ENCODE data around the gene ADAM17.
"Not testable (repeated sequence)": the region's sequence is repeated elsewhere in the genome, so short reads cannot be mapped to it uniquely, and the experiment has no call there.

Gene ADAM17

DNA sequence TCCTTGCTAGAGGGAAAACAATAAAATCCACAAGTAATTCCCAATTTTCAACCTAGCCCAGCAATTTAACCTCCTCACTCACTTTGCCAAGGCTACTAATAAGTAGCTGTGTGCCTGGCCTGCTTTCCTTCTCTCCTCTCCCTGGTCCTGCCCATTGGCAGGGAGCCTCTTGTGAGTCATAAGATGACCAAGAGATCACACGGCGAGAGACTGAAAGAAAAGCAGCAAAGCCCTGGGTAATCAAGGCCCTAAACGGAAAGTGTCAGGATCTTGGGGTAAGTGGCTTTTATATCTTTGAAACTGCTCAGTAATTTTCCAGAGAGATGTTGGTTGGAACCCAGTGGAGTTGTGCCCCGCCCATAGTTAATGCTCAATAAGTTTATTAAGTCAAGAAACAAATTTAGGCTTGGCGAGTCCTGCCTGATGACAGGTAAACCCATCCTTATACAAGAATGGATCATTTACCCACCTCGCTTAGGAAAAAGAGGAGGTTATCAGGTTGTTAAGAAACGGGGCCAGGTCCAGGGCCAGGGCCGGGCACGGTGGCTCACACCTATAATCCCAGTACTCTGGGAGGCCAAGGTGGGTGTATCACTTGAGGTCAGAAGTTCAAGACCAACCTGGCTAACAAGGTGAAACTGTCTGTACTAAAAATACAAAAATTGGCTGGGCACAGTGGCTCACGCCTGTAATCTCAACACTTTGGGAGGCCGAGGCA lies 10.0 kb upstream of the ADAM17 start:
- DNase-seq, result no peak

DNA sequence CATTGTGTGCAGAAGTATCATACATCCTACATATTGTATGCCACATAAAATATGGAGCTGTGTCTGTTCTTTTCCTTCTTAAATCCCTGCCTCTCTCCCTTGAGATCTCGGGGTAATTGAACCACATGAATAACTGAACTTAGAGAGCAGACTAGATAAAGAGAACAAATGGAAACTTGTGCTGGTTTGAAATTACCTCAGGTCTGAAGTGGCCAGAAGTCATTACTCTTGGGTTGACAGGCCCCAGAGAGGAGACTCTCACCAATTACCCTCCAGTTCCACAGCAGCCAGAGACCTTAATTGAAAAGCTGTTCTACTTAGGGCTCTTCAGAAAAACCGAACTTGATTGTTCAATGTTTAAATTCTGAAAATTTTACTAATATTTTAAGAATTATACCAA lies 5.0 kb upstream of the ADAM17 start:
- DNase-seq, result no peak

DNA sequence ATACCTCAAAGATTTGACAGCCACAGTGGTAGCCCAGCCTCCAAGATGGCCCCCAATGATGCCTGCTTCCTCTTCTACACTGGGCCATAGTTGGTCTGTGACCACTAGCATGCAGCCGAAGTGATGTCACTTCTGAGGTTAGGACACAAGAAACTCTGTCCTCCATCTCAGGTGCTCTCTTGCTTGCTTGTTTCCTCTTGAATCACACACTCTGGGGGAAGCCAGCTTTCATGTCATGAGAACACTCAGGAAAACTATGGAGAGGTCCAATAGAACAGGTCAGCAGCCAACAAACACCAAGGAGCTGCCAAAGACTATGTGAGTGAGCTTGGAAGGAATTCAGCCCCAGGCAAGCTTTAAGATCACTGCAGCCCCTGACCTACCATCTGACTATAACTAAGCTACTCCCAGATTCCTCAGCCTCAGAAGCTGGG lies 3.3 kb upstream of the ADAM17 start:
- no peak for DNase-seq

DNA sequence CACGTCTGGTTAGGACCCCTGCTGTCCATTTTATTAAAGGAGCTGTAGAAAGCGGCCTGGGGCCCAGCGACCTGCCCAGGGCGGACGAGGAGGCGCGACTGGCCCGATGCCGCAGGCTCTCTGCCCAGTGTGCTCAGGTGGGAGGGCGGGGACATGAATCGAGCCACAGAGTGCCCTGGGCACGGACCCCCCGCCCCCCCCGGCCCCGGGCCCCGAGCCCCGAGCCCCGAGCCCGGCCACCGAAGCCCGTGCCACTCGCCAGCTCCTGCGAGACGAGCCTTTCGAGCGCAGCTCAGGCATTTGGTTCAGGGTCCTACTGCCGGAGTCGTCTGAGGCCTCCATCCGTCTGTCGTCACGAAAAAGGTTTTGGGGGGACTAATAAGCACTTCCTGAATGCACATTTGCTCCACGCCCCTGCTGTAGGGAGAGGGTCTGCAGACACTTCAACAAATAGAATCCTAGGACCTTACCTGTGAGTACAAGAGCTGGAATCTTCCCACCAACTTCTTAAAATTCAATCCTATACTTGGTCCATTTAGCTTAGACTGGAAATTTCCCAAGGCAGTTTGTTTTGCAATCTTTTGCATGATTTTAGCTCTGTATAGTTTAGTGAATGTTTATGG lies 602 bp upstream of the ADAM17 start:
- DNase-seq, result peak; percentile 66

DNA sequence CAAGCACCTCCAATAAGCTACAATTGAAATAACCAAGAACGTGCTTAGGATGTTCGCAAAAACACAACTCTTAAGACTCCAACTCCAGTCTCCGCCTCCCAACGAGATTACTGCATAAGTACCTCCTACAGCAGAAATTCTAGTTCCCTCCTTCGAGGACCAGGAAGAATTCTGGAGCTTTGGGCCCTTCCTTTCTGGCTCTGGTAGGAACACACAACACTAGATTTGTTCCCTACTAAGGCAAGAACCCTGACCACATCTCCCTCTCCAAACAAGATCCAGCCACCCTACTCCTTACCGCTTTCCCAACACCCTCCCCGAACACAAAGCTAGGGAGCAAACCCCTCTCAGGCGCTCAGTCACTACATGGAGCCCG lies 721 bp downstream of the ADAM17 start:
- DNase-seq, result no peak

DNA sequence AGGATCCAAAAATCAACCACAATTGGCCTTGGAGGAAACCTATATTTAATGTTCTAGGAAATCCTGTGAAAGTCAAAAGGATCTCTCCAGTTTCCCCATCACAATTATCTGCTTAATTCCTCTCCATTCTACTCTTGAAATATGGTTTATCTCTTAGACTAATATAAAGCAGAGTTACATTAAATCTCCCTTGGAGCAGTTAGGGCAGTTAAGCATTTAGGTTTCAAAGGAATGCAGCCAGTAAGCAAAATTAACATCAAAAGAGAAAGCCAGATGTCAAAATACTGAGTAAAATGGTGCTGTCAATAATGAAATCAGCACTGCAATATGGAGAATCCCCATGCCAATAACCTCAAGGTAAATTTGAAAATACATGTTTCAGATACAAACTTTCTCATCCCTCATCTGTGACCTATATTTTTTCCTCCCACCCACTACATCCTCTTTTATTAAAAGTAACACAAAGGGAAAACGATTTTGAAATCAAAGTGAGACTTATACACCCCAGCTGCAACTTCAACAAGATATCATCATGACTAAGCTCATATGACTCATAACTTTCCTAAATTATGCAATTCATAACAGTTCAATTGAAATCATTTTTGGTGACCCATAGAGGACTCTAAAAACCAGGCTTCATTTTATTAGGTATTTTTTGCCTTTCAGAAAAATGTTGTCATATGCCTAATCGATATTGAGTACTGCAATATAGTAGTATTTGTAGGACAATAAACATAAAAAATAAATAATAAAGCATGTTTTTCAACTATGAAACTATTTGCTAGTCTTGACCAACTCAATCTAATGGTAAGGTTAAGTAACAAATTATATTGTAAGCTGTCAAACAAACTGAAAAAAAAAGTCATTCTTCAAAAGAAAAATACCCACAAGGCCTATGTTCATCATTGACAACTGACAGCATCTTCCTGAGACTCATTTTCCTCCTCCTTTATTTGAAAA lies 3.1 kb downstream of the ADAM17 start:
- no peak for DNase-seq

DNA sequence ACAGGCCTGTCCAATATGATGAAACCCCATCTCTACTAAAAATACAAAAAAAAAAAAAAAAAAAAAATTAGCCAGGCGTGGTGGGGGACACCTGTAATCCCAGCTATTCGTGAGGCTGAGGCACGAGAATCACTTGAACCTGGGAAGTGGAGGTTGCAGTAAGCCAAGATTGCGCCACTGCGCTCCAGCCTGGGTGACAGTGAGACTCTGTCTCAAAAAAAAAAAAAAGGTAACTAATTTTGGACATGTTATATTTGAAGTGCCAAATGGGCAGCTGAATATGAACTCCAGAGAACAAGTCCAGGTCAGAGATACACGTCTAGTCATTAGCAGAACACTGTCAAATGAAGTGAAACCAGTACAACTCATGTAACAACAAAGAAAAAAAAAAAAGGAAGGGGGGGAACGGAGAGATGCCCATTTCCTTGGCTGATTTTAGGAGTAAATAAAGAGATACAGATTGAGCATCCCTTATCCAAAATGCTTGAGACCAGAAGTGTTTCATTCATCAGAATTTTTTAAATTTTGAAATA lies 4.7 kb downstream of the ADAM17 start:
- DNase-seq, result not testable (repeated sequence)

DNA sequence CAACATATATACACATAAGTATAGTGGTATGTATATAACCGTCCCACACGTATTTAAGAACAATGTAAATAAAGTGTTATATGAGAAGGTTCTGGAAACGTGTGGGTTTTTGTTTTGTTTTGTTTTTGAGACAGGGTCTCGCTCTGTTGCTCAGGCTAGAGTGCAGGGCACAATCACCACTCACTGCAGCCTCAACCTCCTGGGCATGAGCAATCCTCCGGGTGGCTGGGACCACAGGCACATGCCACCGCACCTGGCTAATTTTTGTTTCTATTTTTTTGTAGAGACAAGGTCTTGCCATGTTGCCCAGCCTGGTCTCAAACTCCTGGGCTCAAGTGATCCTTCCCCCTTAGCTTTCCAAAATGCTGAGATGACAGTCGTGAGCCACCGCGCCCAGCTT lies 6.2 kb downstream of the ADAM17 start:
- no peak for DNase-seq

DNA sequence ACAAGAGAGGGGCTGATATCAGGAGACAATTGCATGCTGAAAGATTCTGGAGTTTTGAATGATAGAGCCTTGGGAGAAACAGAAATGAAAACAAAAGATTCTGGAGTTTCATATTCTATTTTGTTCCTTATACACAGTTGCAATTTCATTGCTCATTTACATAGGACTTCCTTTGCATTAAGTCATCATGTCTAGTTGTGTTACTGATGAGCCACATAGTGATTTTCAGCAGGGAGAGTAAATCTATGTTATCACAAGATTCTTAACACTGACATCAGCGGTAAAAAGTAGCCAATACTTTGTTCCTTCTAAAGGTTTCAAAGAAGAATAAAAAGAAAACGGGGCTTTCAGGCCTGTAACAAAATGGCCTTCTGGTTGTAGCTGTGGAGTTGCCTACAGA lies 7.1 kb downstream of the ADAM17 start:
- DNase-seq, result no peak

DNA sequence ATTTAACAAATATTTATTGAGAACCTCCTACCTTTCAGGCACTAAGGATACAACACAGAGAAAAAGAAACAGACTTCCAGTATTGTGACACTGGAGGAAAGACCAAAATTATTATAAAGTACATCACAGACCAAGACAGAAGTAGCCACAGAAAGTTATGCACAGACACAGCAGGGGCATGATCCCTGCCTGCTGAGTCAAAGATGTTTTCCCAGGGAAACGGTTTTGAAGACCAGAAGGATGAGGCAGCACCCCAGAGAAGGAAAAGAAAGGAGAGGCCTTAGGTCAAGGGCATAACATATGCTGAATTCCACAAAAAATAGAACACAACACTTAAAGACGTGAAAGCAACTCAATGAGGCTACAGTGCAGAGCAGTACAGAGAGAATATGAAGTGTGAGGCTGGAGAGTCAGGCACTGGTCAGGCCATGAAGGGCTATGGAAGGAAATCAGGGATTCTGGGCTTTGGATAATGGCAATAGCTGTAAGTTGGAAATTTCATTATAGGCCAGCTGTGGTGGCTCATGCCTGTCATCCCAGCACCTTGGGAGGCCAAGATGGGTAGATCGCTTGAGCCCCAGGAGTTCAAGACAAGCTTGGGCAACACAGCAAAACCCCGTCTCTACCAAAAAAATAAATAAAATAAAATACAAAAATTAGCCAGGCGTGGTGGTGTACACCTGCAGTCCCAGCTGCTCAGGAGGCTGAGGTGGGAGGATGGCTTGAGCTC lies 8.2 kb downstream of the ADAM17 start:
- no peak for DNase-seq

DNA sequence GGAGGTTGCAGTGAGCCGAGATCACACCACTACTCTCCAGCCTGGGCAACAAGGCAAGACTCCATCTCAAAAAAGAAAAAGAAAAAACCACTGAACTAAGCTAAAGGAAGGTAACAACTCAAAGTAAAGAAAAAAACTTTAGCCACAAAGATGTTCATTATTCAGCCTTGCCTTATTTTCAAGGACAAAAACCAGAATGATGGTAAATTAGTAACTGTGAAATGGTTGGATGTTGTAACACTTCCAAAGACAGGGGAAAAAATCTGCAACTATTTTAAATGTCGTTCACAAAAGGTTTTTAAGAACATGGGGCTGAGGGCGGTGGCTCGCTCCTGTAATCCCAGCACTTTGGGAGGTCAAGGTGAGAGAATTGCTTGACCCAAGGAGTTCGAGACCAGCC lies 10.1 kb downstream of the ADAM17 start:
- no peak for DNase-seq

DNA sequence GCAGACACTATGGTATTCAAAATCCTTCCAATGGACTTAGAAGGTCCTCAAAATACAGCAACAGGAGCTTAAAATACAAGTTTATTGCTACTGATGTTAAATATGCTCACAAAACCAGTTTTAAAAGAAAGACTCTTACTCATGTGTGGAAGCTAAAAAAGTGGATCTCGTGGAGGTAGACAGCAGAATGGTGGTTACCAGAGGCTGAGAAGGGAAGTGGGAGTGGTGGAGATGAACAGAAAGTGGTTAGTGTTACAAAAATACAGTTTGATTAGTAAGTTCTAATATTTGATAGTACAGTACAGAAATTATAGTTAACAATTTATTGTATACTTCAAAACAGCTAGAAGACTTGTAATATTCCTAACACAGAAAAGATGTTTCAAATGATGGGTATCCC lies 12.1 kb downstream of the ADAM17 start:
- DNase-seq, result no peak

DNA sequence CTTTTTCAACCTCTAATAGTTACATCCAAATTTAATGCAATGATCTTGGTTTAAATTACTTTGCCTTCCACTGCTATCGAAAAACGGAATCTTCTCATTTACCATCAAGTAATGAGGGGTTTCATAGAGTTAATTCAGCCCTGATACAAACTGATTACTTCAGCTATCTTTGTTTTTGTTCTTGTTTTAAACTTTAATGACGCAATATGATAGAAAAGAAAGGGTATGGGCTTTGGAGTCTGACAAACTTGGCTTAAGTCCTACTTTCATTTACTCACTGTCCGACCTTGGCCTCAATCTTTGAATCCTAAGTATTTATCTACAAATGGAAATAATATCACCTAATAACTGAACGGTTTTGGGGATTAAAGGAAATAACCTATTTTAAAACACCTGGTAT lies 16.1 kb downstream of the ADAM17 start:
- DNase-seq, result no peak

DNA sequence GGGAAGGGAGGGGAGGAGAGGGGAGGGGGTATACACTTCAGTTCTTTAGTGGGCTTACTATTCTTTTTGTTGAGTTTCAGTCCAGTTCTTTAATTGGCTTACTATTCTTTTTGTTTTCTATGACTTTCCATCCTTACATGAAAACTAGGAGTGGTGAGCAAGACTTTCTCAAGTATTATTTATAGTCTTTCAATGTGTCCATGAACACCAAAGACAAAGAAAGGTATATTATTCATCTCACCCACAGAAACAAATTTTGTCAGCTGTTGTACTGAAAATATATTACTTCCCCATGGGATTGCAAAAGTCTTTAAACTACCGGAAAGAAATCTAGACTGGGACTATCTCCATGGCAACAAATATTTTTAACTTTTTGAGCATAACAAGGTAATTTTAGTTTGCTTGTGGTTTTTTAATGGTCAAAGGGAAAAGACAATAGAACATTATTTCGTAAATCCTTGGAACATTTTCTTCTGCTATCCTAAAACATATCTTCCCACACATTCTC lies 17.6 kb downstream of the ADAM17 start:
- no peak for DNase-seq

DNA sequence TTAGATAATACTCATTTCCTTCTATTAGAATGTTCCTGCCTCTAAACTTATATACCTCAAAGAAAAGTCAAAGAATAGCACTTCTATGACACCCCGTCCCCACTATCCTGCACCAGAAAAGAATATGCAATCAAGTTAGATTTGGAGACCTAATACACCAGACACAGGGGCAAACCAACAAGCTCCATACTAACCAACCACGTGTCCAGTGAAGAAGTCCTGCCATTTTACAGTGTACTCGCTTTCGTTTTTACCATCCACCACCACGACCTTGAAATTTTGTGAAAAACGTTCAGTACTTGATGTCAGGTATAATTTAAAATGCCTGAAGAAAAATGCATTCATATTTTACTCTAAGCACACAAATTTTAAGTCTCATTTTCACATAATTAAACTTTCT lies 19.1 kb downstream of the ADAM17 start:
- no peak for DNase-seq

DNA sequence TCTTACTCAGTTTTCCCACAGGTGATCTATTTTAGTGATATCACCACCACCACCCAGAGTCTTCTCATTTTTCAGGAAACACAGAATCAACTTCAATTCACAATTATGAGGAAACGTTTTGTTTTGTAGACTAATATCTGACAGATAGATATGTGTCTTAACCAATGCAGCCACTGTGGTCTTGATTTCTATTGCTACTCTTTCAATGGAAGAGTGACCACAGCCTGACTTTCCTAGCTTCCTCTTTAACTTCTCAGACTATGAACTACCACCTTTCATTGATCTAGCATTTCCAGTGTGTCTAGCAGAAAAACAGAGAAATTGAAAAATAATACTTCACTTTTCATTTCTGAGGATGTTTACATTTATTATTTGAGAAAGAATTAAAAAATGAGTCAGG lies 20.5 kb downstream of the ADAM17 start:
- no peak for DNase-seq

DNA sequence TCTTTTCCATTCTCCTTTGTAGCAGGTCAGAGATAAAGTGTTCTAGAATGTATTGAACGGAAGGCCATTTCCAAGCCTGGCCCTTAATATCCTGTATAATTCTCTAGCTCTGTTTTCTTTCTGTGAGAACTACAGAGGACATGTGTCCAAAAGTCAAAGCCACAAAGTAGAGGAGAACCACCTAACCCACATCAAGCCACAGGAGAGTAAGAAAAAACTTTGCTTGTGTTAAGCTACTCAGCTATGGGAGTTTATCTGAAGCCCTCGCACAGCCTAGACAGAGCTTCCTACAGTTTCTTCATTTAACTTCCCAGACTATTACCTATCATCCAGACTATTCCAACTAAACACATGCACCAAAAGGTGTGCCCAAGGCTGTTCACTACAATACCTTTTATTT lies 22.0 kb downstream of the ADAM17 start:
- DNase-seq, result no peak

DNA sequence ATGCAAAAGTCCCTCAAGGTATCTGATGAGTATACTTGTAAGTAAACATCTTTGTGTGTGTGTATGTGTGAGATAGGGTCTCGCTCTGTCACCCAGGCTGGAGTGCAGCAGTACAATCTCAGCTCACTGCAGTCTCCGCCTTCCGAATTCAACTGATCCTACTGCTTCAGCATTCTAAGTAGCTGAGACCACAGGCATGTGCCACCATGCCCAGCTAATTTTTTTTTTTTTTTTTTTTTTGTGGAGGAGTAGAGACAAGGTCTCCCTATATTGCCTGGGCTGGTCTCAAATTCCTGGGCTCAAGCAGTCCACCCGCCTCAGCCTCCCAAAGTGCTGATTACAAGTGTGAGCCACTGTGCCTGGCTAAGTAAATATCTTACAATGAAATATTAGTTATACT lies 23.2 kb downstream of the ADAM17 start:
- no peak for DNase-seq

DNA sequence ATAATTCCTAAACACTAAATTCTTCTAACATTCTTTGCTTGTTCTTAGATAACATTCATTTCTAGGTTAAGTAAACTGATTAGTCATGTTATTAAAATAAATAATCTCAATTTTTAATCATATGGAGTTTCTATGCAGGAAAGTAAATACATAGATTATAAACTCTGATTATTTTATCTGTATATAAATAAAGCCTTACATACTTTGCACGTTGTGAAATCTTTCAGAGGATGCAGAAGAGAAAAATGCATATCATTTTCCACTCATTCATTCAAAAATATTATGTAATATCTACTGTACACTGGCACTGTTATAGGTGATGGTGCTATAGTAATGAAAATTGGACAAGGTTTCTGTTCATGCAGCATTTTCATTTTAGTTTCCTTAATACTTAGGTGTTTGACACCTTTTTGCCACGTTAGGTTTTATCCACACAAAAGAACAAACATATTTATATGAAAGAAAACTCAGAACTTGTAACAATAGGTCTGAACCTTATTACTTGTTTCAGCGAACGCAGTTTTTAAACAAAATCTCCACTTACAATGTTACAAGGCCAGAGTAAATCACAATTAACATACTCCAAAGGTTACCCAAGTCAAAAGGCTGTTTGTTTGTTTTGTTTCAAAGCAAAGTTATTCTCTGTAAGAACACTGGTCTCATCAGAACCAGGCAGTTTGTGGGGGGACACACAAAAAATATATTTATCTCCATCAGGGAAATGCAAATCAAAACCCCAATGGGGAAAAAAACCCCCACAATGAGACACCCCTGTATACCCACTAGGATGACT lies 27.4 kb downstream of the ADAM17 start:
- no peak for DNase-seq

DNA sequence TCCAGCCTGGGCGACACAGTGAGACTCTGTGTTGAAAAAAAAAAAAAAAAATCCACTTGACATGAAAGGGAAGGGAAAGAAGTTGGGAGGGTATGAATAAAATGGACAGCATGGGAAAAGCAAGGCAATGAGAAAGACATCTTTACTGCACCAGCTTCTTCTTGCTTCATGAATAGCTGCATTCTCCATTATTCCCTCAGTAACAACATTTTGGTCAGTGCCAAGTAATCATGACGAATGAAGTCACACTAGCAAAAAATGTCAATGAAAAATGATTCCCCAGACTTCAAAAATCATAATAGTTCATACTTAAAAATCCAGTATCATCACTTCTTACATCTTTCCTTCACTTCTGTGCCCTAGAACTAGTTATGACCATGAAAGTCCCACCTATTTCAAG lies 30.4 kb downstream of the ADAM17 start:
- no peak for DNase-seq

DNA sequence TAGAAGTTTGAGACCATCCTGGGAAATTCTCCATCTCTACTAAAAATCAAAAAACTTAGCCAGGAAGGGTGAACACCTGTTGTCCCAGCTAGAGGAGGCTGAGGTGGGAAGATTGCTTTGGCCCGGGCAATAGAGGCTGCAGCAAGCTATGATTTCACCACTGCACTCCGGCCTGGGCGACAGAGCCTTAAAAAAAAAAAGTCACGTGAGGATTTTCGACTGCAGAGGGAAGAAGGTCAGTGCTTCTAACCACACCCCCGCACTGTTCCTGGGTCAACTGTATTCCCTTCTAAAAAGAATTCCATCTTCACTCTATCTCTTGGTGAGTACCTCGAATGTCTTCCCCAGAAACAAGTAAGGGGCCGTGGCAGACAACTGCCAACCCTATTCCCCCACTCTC lies 31.3 kb downstream of the ADAM17 start:
- DNase-seq, result no peak

DNA sequence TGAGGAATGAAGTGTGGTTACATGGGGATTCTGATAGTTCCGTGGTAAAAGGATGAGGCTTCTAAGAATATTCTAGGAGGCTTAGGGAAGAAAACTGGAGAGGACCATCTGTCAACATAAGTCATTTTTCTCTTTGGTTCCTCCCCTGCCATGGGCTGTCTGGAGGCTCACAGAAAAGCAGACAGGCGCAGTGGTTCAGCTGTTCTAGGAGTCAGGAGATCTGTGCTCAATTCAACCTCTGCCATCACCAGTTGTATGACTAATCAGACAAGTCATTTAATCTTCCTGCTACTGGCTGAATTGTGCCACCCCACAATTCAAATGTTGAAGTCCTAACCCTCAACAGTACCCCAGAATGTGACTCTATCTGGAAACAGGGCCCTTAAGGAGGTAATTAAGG lies 36.4 kb downstream of the ADAM17 start:
- DNase-seq, result no peak

Data from NCI-H1694 treated with DMSO at 0.1 percent for 48 hours (cell line).